Omental fat pad (tissue), 4 donors: ENCODE data around the gene ACTL10. TPM values are rescaled to one million over a fixed set of nuclear protein-coding genes. Genes with fewer than 3 reads are reported as not detected.

Experiments used
- ATAC-seq: fragments of 150-250 bp; one replicate; pipeline ENCODE4 v1.9.1; 2016; ENCODE audit warnings: mild to moderate bottlenecking, moderate library complexity; ENCODE audit not compliant: low FRiP score
- DNase-seq: peaks from one replicate; pipeline ENCODE4 v3.0.0-alpha.2; 2019; ENCODE audit warnings: low spot score
- CTCF ChIP-seq, 3 donors: fragments of 450-650 bp; IDR thresholded peaks; one replicate each; pipeline ENCODE4 v1.5.1; 2016 to 2017; ENCODE audit warnings: antibody characterized with exemption in 3 of 3, mild to moderate bottlenecking in 3 of 3, moderate library complexity in 2 of 3
- total RNA-seq, 4 donors: library from RNA; depleted of rRNA; stranded (reverse); fragments of >200 nt; gene quantifications; one replicate each; pipeline ENCODE4 v1.1.0, GENCODE V29; 2016

The ACTL10 gene
- total RNA-seq, 4 donors from 2014 or later = 1.1 to 2.4 (median 1.8) TPM

GRCh38 chr20:33653900-33654596 is 12.7 kb upstream of the ACTL10 start:
- TF ChIP-seq CTCF (IDR thresholded peaks at IDR 0.05) = no peak
- DNase-seq (no peak), ATAC-seq (no peak)

GRCh38 chr20:33654680-33655161 is 12.0 kb upstream of the ACTL10 start:
- no peak for TF ChIP-seq CTCF (IDR thresholded peaks at IDR 0.05)
- DNase-seq (no peak), ATAC-seq (no peak)

GRCh38 chr20:33655164-33655563 is 11.6 kb upstream of the ACTL10 start:
- ATAC-seq (no peak), DNase-seq (no peak)
- TF ChIP-seq CTCF (IDR thresholded peaks at IDR 0.05) = no peak

- DNase-seq (no peak), ATAC-seq (no peak)
- no peak for TF ChIP-seq CTCF (IDR thresholded peaks at IDR 0.05)
Measured at GRCh38 chr20:33656010-33656782, 10.5 kb upstream of the ACTL10 start.

- DNase-seq (no peak), ATAC-seq (no peak)
- no peak for TF ChIP-seq CTCF (IDR thresholded peaks at IDR 0.05)
Measured at GRCh38 chr20:33656783-33657703, 9.7 kb upstream of the ACTL10 start.

- DNase-seq (no peak), ATAC-seq (no peak)
- no peak for TF ChIP-seq CTCF (IDR thresholded peaks at IDR 0.05)
Measured at GRCh38 chr20:33657704-33658095, 9.0 kb upstream of the ACTL10 start.
